IMR-90 (cell line): ENCODE data around the gene AMBP. TPM values are rescaled to one million over a fixed set of nuclear protein-coding genes. Genes with fewer than 3 reads are reported as not detected.

ENCODE experiments used
- ATAC-seq: fragments of 200-7000 bp; cut with Tn5 transposase; 2 replicates; pipeline ENCODE4 v1.9.1; 2020; ENCODE audit warnings: low read depth, mild to moderate bottlenecking, moderate library complexity
- BruUV-seq: library from RNA; stranded (reverse); fragments of 400-500 nt; replicated peaks from 2 replicates; lab custom pipeline; 2021; lab: Mats Ljungman, UMichigan
- CTCF ChIA-PET: fragments of 300-600 bp; formaldehyde crosslinking; extraction: SDS; loops from one replicate; lab custom pipeline; 2021; ENCODE audit warnings: antibody characterized with exemption; lab: Yijun Ruan, JAX
- POLR2A ChIA-PET: fragments of 300-600 bp; sonication (Branson Sonifier 250); formaldehyde crosslinking; loops from one replicate; lab custom pipeline; 2022; ENCODE audit warnings: antibody characterized with exemption; ENCODE audit not compliant: unreplicated experiment; lab: Charles Lee
- DNase-seq: peaks from one replicate; pipeline ENCODE4 v3.0.0; 2013
- H2AFZ ChIP-seq: replicated peaks from 2 replicates; pipeline ENCODE3; 2013; ENCODE audit warnings: low read length, mild to moderate bottlenecking; ENCODE audit not compliant: poor library complexity
- H2AK5ac ChIP-seq: 2 replicates; pipeline ENCODE4 v1.6.1; 2013; ENCODE audit warnings: low read depth, low read length, inconsistent platforms
- H2AK9ac ChIP-seq: replicated peaks from 2 replicates; pipeline ENCODE3; 2013; ENCODE audit warnings: mild to moderate bottlenecking, low read depth, low read length, moderate library complexity; ENCODE audit not compliant: poor library complexity
- H2BK120ac ChIP-seq: 2 replicates; pipeline ENCODE4 v1.6.1; 2013; ENCODE audit warnings: low read depth, low read length, inconsistent platforms
- H2BK15ac ChIP-seq: 3 replicates; pipeline ENCODE4 v1.6.1; 2013; ENCODE audit warnings: low read depth, low read length, inconsistent platforms
- H2BK20ac ChIP-seq: 2 replicates; pipeline ENCODE4 v1.6.1; 2013; ENCODE audit warnings: low read depth, mild to moderate bottlenecking, inconsistent platforms, low read length, moderate library complexity
- H2BK5ac ChIP-seq: 2 replicates; pipeline ENCODE4 v1.6.1; 2013; ENCODE audit warnings: mild to moderate bottlenecking, low read depth, low read length, inconsistent platforms; ENCODE audit not compliant: poor library complexity, severe bottlenecking
- H3K14ac ChIP-seq: replicated peaks from 2 replicates; pipeline ENCODE4 v1.6.1; 2013; ENCODE audit warnings: low read depth, low read length, inconsistent platforms
- H3K18ac ChIP-seq: 2 replicates; pipeline ENCODE4 v1.6.1; 2013; ENCODE audit warnings: low read depth, low read length, control low read depth
- H3K23ac ChIP-seq: 2 replicates; pipeline ENCODE4 v1.6.1; 2013; ENCODE audit warnings: low read depth, low read length, inconsistent platforms
- H3K27ac ChIP-seq: 2 replicates; pipeline ENCODE4 v1.5.1; 2013; ENCODE audit warnings: mild to moderate bottlenecking, control low read depth, low read length; ENCODE audit not compliant: insufficient read depth
- H3K27me3 ChIP-seq: 2 replicates; pipeline ENCODE4 v1.6.1; 2013; ENCODE audit warnings: low read length; ENCODE audit not compliant: control insufficient read depth, insufficient read depth
- H3K36me3 ChIP-seq: 2 replicates; pipeline ENCODE4 v1.6.1; 2013; ENCODE audit warnings: low read length, mixed read lengths; ENCODE audit not compliant: control insufficient read depth, insufficient read depth
- H3K4ac ChIP-seq: 2 replicates; pipeline ENCODE4 v1.6.1; 2013; ENCODE audit warnings: low read depth, low read length, inconsistent platforms
- H3K4me1 ChIP-seq: 2 replicates; pipeline ENCODE4 v1.6.1; 2013; ENCODE audit warnings: low read length, mixed read lengths; ENCODE audit not compliant: control insufficient read depth, insufficient read depth
- H3K4me2 ChIP-seq: 2 replicates; pipeline ENCODE4 v1.6.1; 2013; ENCODE audit warnings: low read depth, mild to moderate bottlenecking, control low read depth, low read length, moderate library complexity
- H3K4me3 ChIP-seq: 2 replicates; pipeline ENCODE4 v1.5.1; 2013; ENCODE audit warnings: low read depth, mild to moderate bottlenecking, control low read depth, low read length, moderate library complexity; ENCODE audit not compliant: insufficient read depth
- H3K56ac ChIP-seq: 2 replicates; pipeline ENCODE4 v1.6.1; 2013; ENCODE audit warnings: low read length, inconsistent platforms; ENCODE audit not compliant: insufficient read depth; ENCODE audit errors: extremely low read depth
- H3K79me1 ChIP-seq, 2 experiments: 2 replicates each; pipeline ENCODE4 v1.6.1; 2013; ENCODE audit warnings: low read length in 2 of 2, inconsistent platforms in 1 of 2, low read depth in 1 of 2
- H3K9ac ChIP-seq: 2 replicates; pipeline ENCODE4 v1.6.1; 2013; ENCODE audit warnings: low read depth, low read length, control low read depth
- H3K9me1 ChIP-seq: 2 replicates; pipeline ENCODE4 v1.6.1; 2013; ENCODE audit warnings: low read length, inconsistent platforms; ENCODE audit not compliant: insufficient read depth
- H3K9me3 ChIP-seq: 2 replicates; pipeline ENCODE4 v1.6.1; 2013; ENCODE audit warnings: low read length; ENCODE audit not compliant: control insufficient read depth, insufficient read depth
- H4K20me1 ChIP-seq: 2 replicates; pipeline ENCODE4 v1.6.1; 2013; ENCODE audit warnings: low read length, inconsistent platforms; ENCODE audit not compliant: insufficient read depth
- H4K5ac ChIP-seq: 2 replicates; pipeline ENCODE4 v1.6.1; 2013; ENCODE audit warnings: mild to moderate bottlenecking, low read depth, low read length, control low read depth
- H4K8ac ChIP-seq, 2 experiments: 2 replicates each; pipeline ENCODE4 v1.6.1; 2013; ENCODE audit warnings: low read depth in 2 of 2, low read length in 2 of 2, control low read depth in 1 of 2, inconsistent platforms in 1 of 2
- H4K91ac ChIP-seq: 2 replicates; pipeline ENCODE4 v1.6.1; 2013; ENCODE audit warnings: low read depth, low read length, inconsistent platforms; ENCODE audit not compliant: insufficient read depth
- BHLHE40 ChIP-seq: fragments of 150-350 bp; IDR thresholded peaks from 2 replicates; pipeline ENCODE4 v1.6.1; 2016; ENCODE audit warnings: mild to moderate bottlenecking, low read depth, low read length
- CEBPB ChIP-seq: IDR thresholded peaks from 2 replicates; pipeline ENCODE4 v1.6.1; 2012; ENCODE audit warnings: low read depth, low read length, improper control_type of control experiment
- CHD1 ChIP-seq: IDR thresholded peaks from 2 replicates; pipeline ENCODE4 v1.6.1; 2012; ENCODE audit warnings: low read depth, low read length, improper control_type of control experiment
- FOS ChIP-seq: fragments of 150-350 bp; IDR thresholded peaks from 2 replicates; pipeline ENCODE4 v1.6.1; 2016; ENCODE audit warnings: low read depth, low read length
- MAFK ChIP-seq: IDR thresholded peaks from 2 replicates; pipeline ENCODE4 v1.6.1; 2012; ENCODE audit warnings: low read depth, low read length, improper control_type of control experiment
- MAZ ChIP-seq: IDR thresholded peaks from 2 replicates; pipeline ENCODE4 v1.6.1; 2012; ENCODE audit warnings: low read depth, mild to moderate bottlenecking, low read length, improper control_type of control experiment, moderate library complexity, borderline replicate concordance
- MXI1 ChIP-seq: IDR thresholded peaks from 2 replicates; pipeline ENCODE4 v1.6.1; 2012; ENCODE audit warnings: low read depth, mild to moderate bottlenecking, low read length, moderate library complexity, borderline replicate concordance
- NFE2L2 ChIP-seq: fragments of 150-350 bp; IDR thresholded peaks from 2 replicates; pipeline ENCODE4 v1.6.1; 2016; ENCODE audit warnings: low read depth, mild to moderate bottlenecking, low read length
- POLR2A ChIP-seq: IDR thresholded peaks from 2 replicates; pipeline ENCODE4 v1.6.1; 2012; ENCODE audit warnings: mild to moderate bottlenecking, low read depth, low read length
- RAD21 ChIP-seq: IDR thresholded peaks from 2 replicates; pipeline ENCODE4 v1.6.1; 2012; ENCODE audit warnings: low read length, improper control_type of control experiment
- RCOR1 ChIP-seq: IDR thresholded peaks from 2 replicates; pipeline ENCODE4 v1.6.1; 2012; ENCODE audit warnings: mild to moderate bottlenecking, low read length, improper control_type of control experiment; ENCODE audit not compliant: insufficient replicate concordance
- RFX5 ChIP-seq: IDR thresholded peaks from 2 replicates; pipeline ENCODE4 v1.8.0; 2012; ENCODE audit warnings: low read depth, mild to moderate bottlenecking, low read length, moderate library complexity
- SMC3 ChIP-seq: fragments of 150-350 bp; IDR thresholded peaks from 2 replicates; pipeline ENCODE4 v1.6.1; 2016; ENCODE audit warnings: low read depth, mild to moderate bottlenecking, antibody characterized with exemption, low read length, moderate library complexity
- WGBS, 2 experiments: methylation state at CpG; one replicate each; pipeline versions ENCODE4 v1.1.5 to v1.1.7; 2013; ENCODE audit warnings: missing lambda C conversion rate in 2 of 2; ENCODE audit not compliant: insufficient read length in 1 of 2; ENCODE audit errors: extremely low coverage in 2 of 2; 5-methylcytosine and 5-hydroxymethylcytosine counted together
- dilution Hi-C: fragments of 300-500 bp; cut with HindIII; formaldehyde crosslinking; loops from one replicate; pipeline ENCODE4 v1.14.3; 2018; ENCODE audit warnings: low sequenced_read_pairs; ENCODE audit not compliant: unreplicated experiment
- in situ Hi-C: fragments of 300-500 bp; cut with MboI; formaldehyde crosslinking; loops from 3 replicates; pipeline ENCODE4 v1.14.3; 2019; ENCODE audit warnings: low sequenced_read_pairs, inconsistent platforms, mixed read lengths
- intact Hi-C: fragments of 100-400 bp; cut with micrococcal nuclease; formaldehyde crosslinking; loops from 2 replicates; pipeline ENCODE4 v1.10.0; 2022
- polyA plus RNA-seq, 3 experiments: library from polyadenylated mRNA; depleted of rRNA; stranded (reverse); fragments of >200 nt; gene quantifications; 2 replicates each; pipeline ENCODE4 v1.2.3, GENCODE V29; 2012; ENCODE audit warnings: low replicate concordance in 1 of 3
- total RNA-seq: library from RNA; depleted of rRNA; stranded (reverse); fragments of >200 nt; gene quantifications from 2 replicates; pipeline ENCODE4 v1.2.3, GENCODE V29; 2012
- TF ChIP-seq, protein P1 (sequence below): conservative IDR thresholded peaks from 2 replicates; pipeline ENCODE4 v1.5.1; 2012; ENCODE audit warnings: mild to moderate bottlenecking, low read depth, low read length, improper control_type of control experiment
- TF ChIP-seq, protein P2 (sequence below): fragments of 150-350 bp; IDR thresholded peaks from 2 replicates; pipeline ENCODE4 v1.6.1; 2017; ENCODE audit warnings: mild to moderate bottlenecking, antibody characterized with exemption, low read length, low read depth
- TF ChIP-seq, protein P3 (sequence below): fragments of 150-350 bp; IDR thresholded peaks from 2 replicates; pipeline ENCODE4 v1.6.1; 2016; ENCODE audit warnings: low read depth, mild to moderate bottlenecking, low read length, moderate library complexity, borderline replicate concordance

AMBP gene
- total and polyA plus RNA-seq, 2 of the 4 experiments (the other 2 are of a cell fraction): not detected

DNA sequence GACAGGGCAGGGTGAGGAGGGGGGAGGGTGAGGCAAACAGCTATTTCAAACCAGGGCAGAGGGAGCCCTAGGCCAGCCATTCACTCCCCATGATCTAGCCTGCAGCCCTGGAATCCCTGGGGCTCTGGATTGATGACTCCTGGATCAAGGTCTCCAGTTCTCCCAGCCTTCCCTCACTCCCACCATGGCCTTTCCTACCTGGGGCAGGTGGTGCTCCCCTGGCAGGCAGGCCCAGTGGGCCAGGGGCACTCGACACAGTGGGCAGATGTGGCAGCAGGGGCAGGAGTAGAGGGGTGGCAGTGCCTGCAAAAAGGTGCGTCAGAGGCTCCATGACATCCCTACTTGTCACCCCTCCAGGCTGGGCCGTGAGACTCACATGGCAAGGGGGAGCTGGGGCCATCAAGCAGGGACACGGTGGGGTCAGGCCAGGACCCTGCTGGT is 15.0 kb upstream of the AMBP start:
- TF ChIP-seq CHD1: no peak
- TF ChIP-seq POLR2A: no peak
- no peak for TF ChIP-seq RAD21
- no peak for TF ChIP-seq RCOR1
- no peak for TF ChIP-seq MAFK
- no peak for TF ChIP-seq MAZ
- no peak for TF ChIP-seq RFX5
- TF ChIP-seq SMC3: no peak
- TF ChIP-seq, protein P1, sequence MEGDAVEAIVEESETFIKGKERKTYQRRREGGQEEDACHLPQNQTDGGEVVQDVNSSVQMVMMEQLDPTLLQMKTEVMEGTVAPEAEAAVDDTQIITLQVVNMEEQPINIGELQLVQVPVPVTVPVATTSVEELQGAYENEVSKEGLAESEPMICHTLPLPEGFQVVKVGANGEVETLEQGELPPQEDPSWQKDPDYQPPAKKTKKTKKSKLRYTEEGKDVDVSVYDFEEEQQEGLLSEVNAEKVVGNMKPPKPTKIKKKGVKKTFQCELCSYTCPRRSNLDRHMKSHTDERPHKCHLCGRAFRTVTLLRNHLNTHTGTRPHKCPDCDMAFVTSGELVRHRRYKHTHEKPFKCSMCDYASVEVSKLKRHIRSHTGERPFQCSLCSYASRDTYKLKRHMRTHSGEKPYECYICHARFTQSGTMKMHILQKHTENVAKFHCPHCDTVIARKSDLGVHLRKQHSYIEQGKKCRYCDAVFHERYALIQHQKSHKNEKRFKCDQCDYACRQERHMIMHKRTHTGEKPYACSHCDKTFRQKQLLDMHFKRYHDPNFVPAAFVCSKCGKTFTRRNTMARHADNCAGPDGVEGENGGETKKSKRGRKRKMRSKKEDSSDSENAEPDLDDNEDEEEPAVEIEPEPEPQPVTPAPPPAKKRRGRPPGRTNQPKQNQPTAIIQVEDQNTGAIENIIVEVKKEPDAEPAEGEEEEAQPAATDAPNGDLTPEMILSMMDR: no peak
- TF ChIP-seq NFE2L2: no peak
- TF ChIP-seq CEBPB: no peak
- no peak for TF ChIP-seq FOS
- no peak for TF ChIP-seq BHLHE40
- TF ChIP-seq, protein P2, sequence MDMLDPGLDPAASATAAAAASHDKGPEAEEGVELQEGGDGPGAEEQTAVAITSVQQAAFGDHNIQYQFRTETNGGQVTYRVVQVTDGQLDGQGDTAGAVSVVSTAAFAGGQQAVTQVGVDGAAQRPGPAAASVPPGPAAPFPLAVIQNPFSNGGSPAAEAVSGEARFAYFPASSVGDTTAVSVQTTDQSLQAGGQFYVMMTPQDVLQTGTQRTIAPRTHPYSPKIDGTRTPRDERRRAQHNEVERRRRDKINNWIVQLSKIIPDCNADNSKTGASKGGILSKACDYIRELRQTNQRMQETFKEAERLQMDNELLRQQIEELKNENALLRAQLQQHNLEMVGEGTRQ: no peak
- TF ChIP-seq MXI1: no peak
- TF ChIP-seq, protein P3, sequence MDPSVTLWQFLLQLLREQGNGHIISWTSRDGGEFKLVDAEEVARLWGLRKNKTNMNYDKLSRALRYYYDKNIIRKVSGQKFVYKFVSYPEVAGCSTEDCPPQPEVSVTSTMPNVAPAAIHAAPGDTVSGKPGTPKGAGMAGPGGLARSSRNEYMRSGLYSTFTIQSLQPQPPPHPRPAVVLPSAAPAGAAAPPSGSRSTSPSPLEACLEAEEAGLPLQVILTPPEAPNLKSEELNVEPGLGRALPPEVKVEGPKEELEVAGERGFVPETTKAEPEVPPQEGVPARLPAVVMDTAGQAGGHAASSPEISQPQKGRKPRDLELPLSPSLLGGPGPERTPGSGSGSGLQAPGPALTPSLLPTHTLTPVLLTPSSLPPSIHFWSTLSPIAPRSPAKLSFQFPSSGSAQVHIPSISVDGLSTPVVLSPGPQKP: no peak
- Histone ChIP-seq H3K27me3 (peaks cover 69% of the 10 kb centered on the region), H3K9me1 (no peaks in the 10 kb centered on the region), H3K27ac (no peak overlapping the region), H3K9ac (no peak overlapping the region), H2BK15ac (no peak overlapping the region), H2BK20ac (no peak overlapping the region), H3K36me3 (no peaks in the 10 kb centered on the region), H3K14ac (no peak overlapping the region), H2BK5ac (no peak overlapping the region), H4K5ac (no peak overlapping the region), H2AK9ac (no peak overlapping the region), H3K9me3 (no peaks in the 10 kb centered on the region), H3K56ac (no peak overlapping the region), H4K91ac (no peak overlapping the region), H4K8ac (no peak overlapping the region), H3K18ac (no peak overlapping the region), H3K79me1 (no peaks in the 10 kb centered on the region), H3K4me3 (no peak overlapping the region), H3K4me2 (no peak overlapping the region), H2AFZ (no peak overlapping the region), H3K4me1 (no peaks in the 10 kb centered on the region), H2AK5ac (no peak overlapping the region), H2BK120ac (no peak overlapping the region), H4K20me1 (no peaks in the 10 kb centered on the region), H3K23ac (no peak overlapping the region), H3K4ac (no peak overlapping the region)
- no peak for ATAC-seq
- CTCF ChIA-PET: interaction anchor here (0.6 to 1.0 kb wide), 2 partner anchors 15 to 260 kb away, joined by 3 read pairs; no protein-coding TSS in a partner anchor
- no peak for DNase-seq
- dilution Hi-C loops (no loop called here), intact Hi-C loops (no loop called here), in situ Hi-C loops (no loop called here)
- BruUV-seq: no TSS peak
- POLR2A ChIA-PET: no interaction called here
- WGBS, 2 experiments: no CpG with 5 or more reads among the region's 4 CpGs
